ENCODE data around the gene CLCN4. TPM values are rescaled to one million over a fixed set of nuclear protein-coding genes. Genes with fewer than 3 reads are reported as not detected.

CLCN4 gene
- polyA plus RNA-seq, 1 of the 3 experiments (the other 2 are of a cell fraction) = 1.1 TPM

DNA sequence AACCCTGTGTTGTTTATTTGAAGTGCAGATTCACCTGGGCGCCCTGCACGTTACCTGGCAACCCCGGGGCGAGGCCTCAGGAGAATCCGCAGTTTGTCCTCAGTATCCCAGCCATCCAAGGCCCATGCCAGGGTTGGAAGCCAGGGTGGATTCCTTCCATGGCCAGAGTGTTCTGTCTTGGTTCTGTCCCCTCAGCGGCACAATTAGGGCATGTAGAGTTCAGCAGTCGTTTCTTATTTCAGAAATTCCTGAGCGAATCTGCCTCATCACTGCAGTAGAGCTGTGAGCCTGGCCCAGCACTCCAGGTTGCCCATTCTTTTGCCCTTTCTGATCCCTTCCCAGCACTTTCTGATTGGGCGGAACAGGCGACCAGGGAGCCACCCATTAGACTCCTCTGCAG lies 29.9 kb upstream of the CLCN4 start:
- Histone ChIP-seq H3K9ac (no peak overlapping the region), H3F3A (replicated peaks; ENCODE audit: insufficient read depth) (no peaks in the 10 kb centered on the region), H3K9me3 (no peaks in the 10 kb centered on the region), H3K4me1 (ENCODE audit: control insufficient read depth in 1 of 2, insufficient read depth in 2 of 2, low read depth in 1 of 2, low read length in 1 of 2) (no peaks in the 10 kb centered on the region), H3K4me2 (no peak overlapping the region), H3K79me2 (ENCODE audit: insufficient read depth) (no peaks in the 10 kb centered on the region), H2AFZ (ENCODE audit: low read depth) (no peak overlapping the region), H3K27ac (ENCODE audit: low read depth in 2 of 2, low read length in 1 of 2) (no peak overlapping the region), H4K20me1 (ENCODE audit: insufficient read depth) (no peaks in the 10 kb centered on the region), H3K27me3 (ENCODE audit: insufficient read depth) (no peaks in the 10 kb centered on the region), H3K9me2 (no peaks in the 10 kb centered on the region), H3K4me3 (ENCODE audit: low read depth in 2 of 2, low read length in 1 of 2) (no peak overlapping the region), H3K36me3 (replicated peaks in 1 of 2; ENCODE audit: control insufficient read depth in 1 of 2, insufficient read depth in 2 of 2, low read length in 1 of 2) (peaks cover 0 to 7% of the 10 kb centered on the region in 2 experiments)
- ChIA-PET POLR2A (no interaction called here), CTCF (no interaction called here)
- no peak for DNase-seq
- WGBS (ENCODE audit: low lambda C conversion rate) = 57% methylated on average over 10 of the region's 10 CpGs
- TF ChIP-seq ELF1 (IDR thresholded peaks at IDR 0.05) (no peak), SMC3 (IDR thresholded peaks at IDR 0.05; ENCODE audit: low read depth, low read length) (no peak), POLR2AphosphoS5 (IDR thresholded peaks at IDR 0.05; ENCODE audit: low read depth, low read length) (no peak), TAF1 (IDR thresholded peaks at IDR 0.05; ENCODE audit: borderline replicate concordance, low read depth, low read length) (no peak), GATA2 (CRISPR knock-in tag; IDR thresholded peaks at IDR 0.05) (no peak), FOXJ3 (CRISPR knock-in tag; IDR thresholded peaks at IDR 0.05) (no peak)
- TF ChIP-seq, protein P1, sequence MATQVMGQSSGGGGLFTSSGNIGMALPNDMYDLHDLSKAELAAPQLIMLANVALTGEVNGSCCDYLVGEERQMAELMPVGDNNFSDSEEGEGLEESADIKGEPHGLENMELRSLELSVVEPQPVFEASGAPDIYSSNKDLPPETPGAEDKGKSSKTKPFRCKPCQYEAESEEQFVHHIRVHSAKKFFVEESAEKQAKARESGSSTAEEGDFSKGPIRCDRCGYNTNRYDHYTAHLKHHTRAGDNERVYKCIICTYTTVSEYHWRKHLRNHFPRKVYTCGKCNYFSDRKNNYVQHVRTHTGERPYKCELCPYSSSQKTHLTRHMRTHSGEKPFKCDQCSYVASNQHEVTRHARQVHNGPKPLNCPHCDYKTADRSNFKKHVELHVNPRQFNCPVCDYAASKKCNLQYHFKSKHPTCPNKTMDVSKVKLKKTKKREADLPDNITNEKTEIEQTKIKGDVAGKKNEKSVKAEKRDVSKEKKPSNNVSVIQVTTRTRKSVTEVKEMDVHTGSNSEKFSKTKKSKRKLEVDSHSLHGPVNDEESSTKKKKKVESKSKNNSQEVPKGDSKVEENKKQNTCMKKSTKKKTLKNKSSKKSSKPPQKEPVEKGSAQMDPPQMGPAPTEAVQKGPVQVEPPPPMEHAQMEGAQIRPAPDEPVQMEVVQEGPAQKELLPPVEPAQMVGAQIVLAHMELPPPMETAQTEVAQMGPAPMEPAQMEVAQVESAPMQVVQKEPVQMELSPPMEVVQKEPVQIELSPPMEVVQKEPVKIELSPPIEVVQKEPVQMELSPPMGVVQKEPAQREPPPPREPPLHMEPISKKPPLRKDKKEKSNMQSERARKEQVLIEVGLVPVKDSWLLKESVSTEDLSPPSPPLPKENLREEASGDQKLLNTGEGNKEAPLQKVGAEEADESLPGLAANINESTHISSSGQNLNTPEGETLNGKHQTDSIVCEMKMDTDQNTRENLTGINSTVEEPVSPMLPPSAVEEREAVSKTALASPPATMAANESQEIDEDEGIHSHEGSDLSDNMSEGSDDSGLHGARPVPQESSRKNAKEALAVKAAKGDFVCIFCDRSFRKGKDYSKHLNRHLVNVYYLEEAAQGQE (IDR thresholded peaks at IDR 0.05; ENCODE audit: low read depth, low read length) = no peak
- TF ChIP-seq, protein P2, sequence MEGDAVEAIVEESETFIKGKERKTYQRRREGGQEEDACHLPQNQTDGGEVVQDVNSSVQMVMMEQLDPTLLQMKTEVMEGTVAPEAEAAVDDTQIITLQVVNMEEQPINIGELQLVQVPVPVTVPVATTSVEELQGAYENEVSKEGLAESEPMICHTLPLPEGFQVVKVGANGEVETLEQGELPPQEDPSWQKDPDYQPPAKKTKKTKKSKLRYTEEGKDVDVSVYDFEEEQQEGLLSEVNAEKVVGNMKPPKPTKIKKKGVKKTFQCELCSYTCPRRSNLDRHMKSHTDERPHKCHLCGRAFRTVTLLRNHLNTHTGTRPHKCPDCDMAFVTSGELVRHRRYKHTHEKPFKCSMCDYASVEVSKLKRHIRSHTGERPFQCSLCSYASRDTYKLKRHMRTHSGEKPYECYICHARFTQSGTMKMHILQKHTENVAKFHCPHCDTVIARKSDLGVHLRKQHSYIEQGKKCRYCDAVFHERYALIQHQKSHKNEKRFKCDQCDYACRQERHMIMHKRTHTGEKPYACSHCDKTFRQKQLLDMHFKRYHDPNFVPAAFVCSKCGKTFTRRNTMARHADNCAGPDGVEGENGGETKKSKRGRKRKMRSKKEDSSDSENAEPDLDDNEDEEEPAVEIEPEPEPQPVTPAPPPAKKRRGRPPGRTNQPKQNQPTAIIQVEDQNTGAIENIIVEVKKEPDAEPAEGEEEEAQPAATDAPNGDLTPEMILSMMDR (IDR thresholded peaks at IDR 0.05) = no peak

DNA sequence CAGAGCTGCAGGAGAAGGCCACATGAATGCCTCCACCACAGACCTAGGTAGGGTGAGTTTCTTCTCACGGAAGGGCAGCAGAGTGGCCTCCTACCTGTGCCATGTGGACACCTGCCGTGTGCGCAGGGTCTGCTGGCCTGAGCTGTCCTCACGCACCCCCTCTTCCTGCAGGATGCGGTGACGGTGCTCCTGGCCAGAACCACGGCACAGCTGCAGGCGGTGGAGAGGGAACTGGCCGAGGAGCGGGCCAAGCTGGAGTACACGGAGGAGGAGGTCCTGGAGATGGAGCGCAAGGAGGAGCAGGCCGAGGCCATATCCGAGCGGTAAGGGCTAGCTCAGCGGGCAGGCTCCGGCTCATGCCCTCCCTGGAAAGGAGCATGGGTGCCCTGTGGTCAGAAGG lies 28.4 kb upstream of the CLCN4 start:
- 35% methylated on average over 15 of the region's 17 CpGs for WGBS (ENCODE audit: low lambda C conversion rate)
- CTCF ChIA-PET = interaction anchor here (1.9 kb wide), 1 partner anchor 8 kb away, joined by 10 read pairs; no protein-coding TSS in a partner anchor
- H3K36me3 ChIP-seq (replicated peaks in 1 of 2; ENCODE audit: control insufficient read depth in 1 of 2, insufficient read depth in 2 of 2, low read length in 1 of 2) = peaks cover 0 to 3% of the 10 kb centered on the region in 2 experiments

More for the DNA sequence above, 28.4 kb upstream of the CLCN4 start:
- H3K9ac ChIP-seq = no peak overlapping the region
- no peak overlapping the region for H3K4me2 ChIP-seq
- H3K27me3 ChIP-seq (ENCODE audit: insufficient read depth) = no peaks in the 10 kb centered on the region; the same call in 1 of the 2 replicates
- POLR2A ChIA-PET = no interaction called here
- H3K27ac ChIP-seq (ENCODE audit: low read depth in 2 of 2, low read length in 1 of 2) = no peak overlapping the region
- H3K9me3 ChIP-seq = no peaks in the 10 kb centered on the region
- H3K4me3 ChIP-seq (ENCODE audit: low read depth in 2 of 2, low read length in 1 of 2) = no peak overlapping the region
- H3F3A ChIP-seq (replicated peaks; ENCODE audit: insufficient read depth) = no peaks in the 10 kb centered on the region
- no peaks in the 10 kb centered on the region for H4K20me1 ChIP-seq (ENCODE audit: insufficient read depth)
- H2AFZ ChIP-seq (ENCODE audit: low read depth) = no peak overlapping the region
- TF ChIP-seq FOXJ3 (CRISPR knock-in tag; IDR thresholded peaks at IDR 0.05) (no peak), GABPA (IDR thresholded peaks at IDR 0.05; ENCODE audit: low read depth) (no peak)
- H3K4me1 ChIP-seq (ENCODE audit: control insufficient read depth in 1 of 2, insufficient read depth in 2 of 2, low read depth in 1 of 2, low read length in 1 of 2) = no peaks in the 10 kb centered on the region
- no peaks in the 10 kb centered on the region for H3K79me2 ChIP-seq (ENCODE audit: insufficient read depth)
- no peaks in the 10 kb centered on the region for H3K9me2 ChIP-seq
- DNase-seq = no peak

Measured in SK-N-SH (cell line).